HG02938 (cell line): Measurements from ENCODE around the gene BOD1L1.

Experiments
- ATAC-seq: cut with Tn5 transposase; IDR thresholded peaks from one replicate; pipeline ENCODE4 v1.9.1; 2021; ENCODE audit warnings: mild to moderate bottlenecking, moderate library complexity; ENCODE audit not compliant: unreplicated experiment

The BOD1L1 gene

DNA sequence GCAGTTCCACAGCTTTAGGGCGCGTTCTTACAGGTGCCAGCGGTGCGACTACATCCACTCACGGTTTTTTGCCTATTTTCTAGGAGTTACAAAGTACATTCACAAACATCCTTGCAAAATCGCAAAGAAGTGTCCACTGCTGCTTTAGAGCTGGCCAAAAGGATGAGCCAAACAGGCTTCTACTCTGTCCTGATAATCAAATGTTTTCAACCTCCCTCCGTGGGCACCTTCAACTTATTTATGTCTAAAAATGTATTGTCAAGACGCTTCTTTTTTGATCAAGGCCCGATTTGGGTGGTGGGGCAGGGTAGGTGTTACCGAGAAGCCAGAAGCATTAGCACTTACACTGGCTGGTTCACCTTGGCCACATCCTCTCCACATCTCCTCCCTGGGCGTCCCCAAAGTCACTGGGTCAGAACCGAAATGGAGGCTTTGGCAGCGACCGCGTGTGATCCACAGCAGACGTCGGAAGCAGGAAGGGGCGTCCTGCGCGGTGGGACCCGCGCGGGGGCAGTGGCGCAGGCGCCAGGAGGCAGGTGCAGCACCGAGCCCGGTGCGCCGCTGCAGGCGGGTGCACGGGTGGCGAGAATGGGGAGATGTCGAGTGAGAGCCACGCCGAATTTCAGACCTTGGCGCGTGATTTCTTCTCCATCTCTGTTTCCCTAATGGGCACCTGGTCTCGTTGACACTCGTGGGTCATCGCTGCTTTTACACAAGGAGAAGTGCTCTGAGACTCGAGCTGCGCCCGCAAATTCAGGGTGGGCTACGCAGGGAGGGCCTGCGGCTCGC lies 100.1 kb downstream of the BOD1L1 start:
- ATAC-seq = no peak

DNA sequence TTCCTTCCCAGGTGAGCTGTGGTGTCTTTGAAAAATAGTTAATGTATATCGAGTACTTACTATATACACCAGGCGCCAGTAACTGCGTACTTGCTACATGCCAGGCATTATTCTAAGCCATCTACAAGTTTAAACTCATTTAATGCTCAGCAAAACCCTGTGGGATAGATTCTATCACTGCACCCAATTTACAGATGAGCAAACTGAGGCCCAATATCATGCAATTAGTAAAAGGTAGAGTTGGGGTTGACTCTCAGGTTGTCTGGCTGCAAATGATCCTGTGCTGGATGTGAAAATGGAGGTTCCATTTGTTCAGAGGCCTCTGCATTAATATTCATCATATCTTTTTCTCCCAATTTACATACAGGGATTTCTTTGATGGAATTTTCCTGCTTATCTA lies 100.9 kb downstream of the BOD1L1 start:
- ATAC-seq = no peak

GRCh38 chr4:13525606-13526281 lies 101.8 kb downstream of the BOD1L1 start:
- ATAC-seq = no peak

GRCh38 chr4:13524504-13525243 lies 102.9 kb downstream of the BOD1L1 start:
- ATAC-seq = no peak

- no peak for ATAC-seq
These were observed 103.7 kb downstream of the BOD1L1 start for GRCh38 chr4:13523591-13524503.

GRCh38 chr4:13523105-13523477 lies 104.4 kb downstream of the BOD1L1 start:
- no peak for ATAC-seq

DNA sequence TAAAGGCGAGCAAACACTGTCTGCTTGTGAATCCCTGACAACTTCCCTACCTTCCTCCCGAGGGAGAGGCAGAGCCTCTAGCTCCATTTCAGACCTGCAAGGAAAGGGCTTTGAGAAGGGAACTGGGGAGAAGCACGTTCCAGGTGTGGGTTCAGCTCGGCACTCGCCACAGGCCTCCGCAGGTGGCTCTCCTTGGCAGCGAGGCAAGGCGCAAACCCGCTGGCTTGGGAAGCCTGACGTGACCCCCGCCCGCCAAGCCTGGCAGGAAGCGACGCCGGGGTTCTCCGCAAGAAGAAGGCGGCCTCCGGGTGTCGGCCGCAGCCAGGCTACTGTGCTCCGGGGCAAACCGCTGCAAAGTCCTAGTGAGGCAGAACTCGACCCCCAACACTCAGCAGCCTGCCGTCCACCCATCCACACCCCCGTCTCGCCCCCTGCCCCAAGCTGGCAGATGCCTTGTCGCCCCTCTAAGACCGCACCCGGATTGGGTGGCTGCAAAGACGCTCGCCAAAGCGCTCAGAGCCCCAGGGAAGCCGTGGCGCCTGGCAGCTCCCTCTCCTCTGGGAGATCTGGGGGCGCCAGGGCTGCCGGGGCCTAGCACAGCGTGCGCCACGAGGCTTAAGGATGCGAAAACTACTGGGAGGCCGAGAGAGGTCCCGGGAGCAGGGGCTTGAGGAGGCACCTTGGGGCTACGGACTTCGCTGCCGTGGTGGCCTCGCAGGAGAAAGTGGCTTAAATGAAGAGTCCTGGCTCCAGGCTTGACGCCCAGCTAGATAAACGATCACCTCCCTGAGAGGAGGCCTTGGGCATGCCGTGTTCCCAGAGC lies 105.0 kb downstream of the BOD1L1 start:
- ATAC-seq = no peak

DNA sequence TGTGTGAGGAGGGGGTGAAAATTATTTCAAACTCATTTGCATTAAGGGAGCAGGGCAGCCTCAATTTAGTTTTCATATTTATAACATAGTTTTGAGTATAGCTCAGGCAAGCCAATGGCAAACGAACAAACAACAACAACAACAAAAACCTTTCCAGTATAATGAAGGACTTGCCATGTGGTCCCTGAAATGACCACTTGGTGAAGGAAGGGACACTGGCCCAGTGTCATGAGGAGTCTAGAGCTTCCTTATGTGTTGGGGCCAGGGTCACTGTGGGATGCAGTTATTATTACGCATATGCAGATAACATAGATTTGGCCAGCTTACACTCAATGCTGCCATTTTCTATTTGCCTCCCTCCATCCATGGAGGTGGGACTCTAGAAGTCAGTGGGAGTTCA lies 106.5 kb downstream of the BOD1L1 start:
- no peak for ATAC-seq
